GM12878 (cell line): Measurements from ENCODE around the gene ABHD17A. TPM values are rescaled to one million over a fixed set of nuclear protein-coding genes. Genes with fewer than 3 reads are reported as not detected.

Source experiments
- ATAC-seq: fragments of 200-7000 bp; cut with Tn5 transposase; 3 replicates; pipeline ENCODE4 v1.9.1; 2020; ENCODE audit warnings: mild to moderate bottlenecking, moderate library complexity
- BruUV-seq: library from RNA; stranded (reverse); fragments of 400-500 nt; replicated peaks from 2 replicates; lab custom pipeline; 2021; lab: Mats Ljungman, UMichigan
- CTCF ChIA-PET: fragments of 300-600 bp; sonication (Branson Sonifier 250); formaldehyde crosslinking; extraction: SDS; loops from one replicate; lab custom pipeline; 2021; ENCODE audit warnings: inconsistent platforms; lab: Yijun Ruan, JAX
- POLR2A ChIA-PET: fragments of 350-600 bp; formaldehyde crosslinking; extraction: SDS; loops from one replicate; lab custom pipeline; 2021; ENCODE audit warnings: inconsistent platforms; lab: Charles Lee
- RAD21 ChIA-PET: fragments of 300-600 bp; sonication (Branson Sonifier 250); formaldehyde crosslinking; loops from one replicate; lab custom pipeline; 2023; ENCODE audit warnings: antibody characterized with exemption; ENCODE audit not compliant: unreplicated experiment; lab: Charles Lee
- SMC1A ChIA-PET: fragments of 300-600 bp; sonication (Branson Sonifier 250); formaldehyde crosslinking; loops from one replicate; lab custom pipeline; 2023; ENCODE audit not compliant: unreplicated experiment, uncharacterized antibody; lab: Charles Lee
- DNase-seq: peaks from one replicate; pipeline ENCODE4 v3.0.0-alpha.2; 2011; ENCODE audit warnings: low read depth, low spot score
- FAIRE-seq: peaks from 3 replicates; lab custom pipeline; 2011; peaks lifted over from hg19 to GRCh38; lab: Jason Lieb, UNC
- H2AFZ ChIP-seq: 2 replicates; pipeline ENCODE4 v1.6.0; 2011; ENCODE audit warnings: low read depth, low read length, control low read depth; ENCODE audit not compliant: control insufficient read depth
- H3K27ac ChIP-seq: 2 replicates; pipeline ENCODE4 v1.5.1; 2011; ENCODE audit warnings: control low read depth; ENCODE audit not compliant: control insufficient read depth, insufficient read depth
- H3K27me3 ChIP-seq, 2 experiments: replicated peaks in 1 of 2; 2 replicates each; pipeline versions ENCODE4 v1.6.0 to v1.6.1; 2011; ENCODE audit warnings: low read length in 1 of 2; ENCODE audit not compliant: control insufficient read depth in 2 of 2, insufficient read depth in 2 of 2
- H3K36me3 ChIP-seq, 2 experiments: 2 replicates each; pipeline ENCODE4 v1.5.1; 2011; ENCODE audit warnings: low read length in 1 of 2; ENCODE audit not compliant: control insufficient read depth in 2 of 2, insufficient read depth in 2 of 2
- H3K4me1 ChIP-seq: 2 replicates; pipeline ENCODE4 v1.6.1; 2011; ENCODE audit warnings: mild to moderate bottlenecking, low read length, moderate library complexity, mixed read lengths; ENCODE audit not compliant: control insufficient read depth, insufficient read depth
- H3K4me2 ChIP-seq: 2 replicates; pipeline ENCODE4 v1.6.0; 2011; ENCODE audit warnings: control low read depth; ENCODE audit not compliant: control insufficient read depth, insufficient read depth
- H3K4me3 ChIP-seq: fragments of 200-600 bp; sonication (generic); 2 replicates; pipeline ENCODE4 v1.5.1; 2016
- H3K79me2 ChIP-seq: 2 replicates; pipeline ENCODE4 v1.6.0; 2011; ENCODE audit warnings: low read length; ENCODE audit not compliant: control insufficient read depth, insufficient read depth
- H3K9ac ChIP-seq: 2 replicates; pipeline ENCODE4 v1.8.0; 2011; ENCODE audit warnings: low read length, control low read depth, mixed read lengths; ENCODE audit not compliant: control insufficient read depth, insufficient read depth
- H3K9me3 ChIP-seq: replicated peaks from 3 replicates; pipeline ENCODE4 v1.5.1; 2011; ENCODE audit warnings: mild to moderate bottlenecking, low read length; ENCODE audit not compliant: control insufficient read depth, insufficient read depth
- H4K20me1 ChIP-seq: 2 replicates; pipeline ENCODE4 v1.6.0; 2011; ENCODE audit not compliant: control insufficient read depth, insufficient read depth
- ATF3 ChIP-seq: IDR thresholded peaks from 2 replicates; pipeline ENCODE4 v1.6.1; 2011; ENCODE audit warnings: low read depth, mild to moderate bottlenecking, low read length, moderate library complexity, borderline replicate concordance; ENCODE audit errors: extremely low read depth
- EGR1 ChIP-seq, 2 experiments: IDR thresholded peaks; 1 replicate in 1 of 2; 2 replicates in 1 of 2; pipeline ENCODE4 v1.6.1; 2011 to 2012; ENCODE audit warnings: low read depth in 2 of 2, low read length in 2 of 2, borderline replicate concordance in 1 of 2, mild to moderate bottlenecking in 1 of 2, moderate library complexity in 1 of 2
- EP300 ChIP-seq, 2 experiments: fragments of 150-350 bp in 1 of 2; IDR thresholded peaks; 2 replicates each; pipeline ENCODE4 v1.6.1; 2011 to 2012; ENCODE audit warnings: low read depth in 2 of 2, low read length in 2 of 2, borderline replicate concordance in 1 of 2, improper control_type of control experiment in 1 of 2, inconsistent platforms in 1 of 2; ENCODE audit not compliant: control insufficient read depth in 1 of 2
- HCFC1 ChIP-seq: fragments of 150-350 bp; IDR thresholded peaks from 2 replicates; pipeline ENCODE4 v1.6.1; 2014; ENCODE audit warnings: low read length
- HDGF ChIP-seq: fragments of 450-650 bp; IDR thresholded peaks from 2 replicates; pipeline ENCODE4 v1.6.1; 2016; ENCODE audit warnings: antibody characterized with exemption
- KLF5 ChIP-seq: fragments of 450-650 bp; IDR thresholded peaks from 2 replicates; pipeline ENCODE4 v1.6.1; 2014; ENCODE audit warnings: mild to moderate bottlenecking; ENCODE audit not compliant: partially characterized antibody
- MYB ChIP-seq: fragments of 150-350 bp; IDR thresholded peaks from 2 replicates; pipeline ENCODE4 v1.6.1; 2014; ENCODE audit warnings: mild to moderate bottlenecking, low read depth, low read length, borderline replicate concordance
- NBN ChIP-seq: fragments of 450-650 bp; IDR thresholded peaks from 2 replicates; pipeline ENCODE4 v1.6.1; 2016
- PBX3 ChIP-seq: IDR thresholded peaks from 2 replicates; pipeline ENCODE4 v1.6.1; 2011; ENCODE audit warnings: mild to moderate bottlenecking, low read depth, low read length, moderate library complexity; ENCODE audit not compliant: insufficient replicate concordance
- RB1 ChIP-seq: fragments of 450-650 bp; formaldehyde crosslinking; IDR thresholded peaks from 2 replicates; pipeline ENCODE4 v1.6.1; 2017; ENCODE audit warnings: mild to moderate bottlenecking, borderline replicate concordance
- SIX5 ChIP-seq: IDR thresholded peaks from 2 replicates; pipeline ENCODE4 v1.6.1; 2011; ENCODE audit warnings: mild to moderate bottlenecking, low read depth, low read length, moderate library complexity; ENCODE audit not compliant: severe bottlenecking
- SP1 ChIP-seq: IDR thresholded peaks from one replicate; pipeline ENCODE4 v1.6.1; 2011; ENCODE audit warnings: low read depth, low read length
- STAT1 ChIP-seq: fragments of 450-650 bp; conservative IDR thresholded peaks from 2 replicates; pipeline ENCODE4 v1.6.1; 2014; ENCODE audit warnings: antibody characterized with exemption, mild to moderate bottlenecking
- TCF12 ChIP-seq: IDR thresholded peaks from 2 replicates; pipeline ENCODE4 v1.6.1; 2011; ENCODE audit warnings: low read depth, mild to moderate bottlenecking, low read length
- TCF3 ChIP-seq: IDR thresholded peaks from 2 replicates; pipeline ENCODE4 v1.6.1; 2012; ENCODE audit warnings: low read depth, mild to moderate bottlenecking, low read length, borderline replicate concordance; ENCODE audit not compliant: insufficient read depth
- USF1 ChIP-seq: IDR thresholded peaks from 2 replicates; pipeline ENCODE4 v1.6.1; 2011; ENCODE audit warnings: borderline replicate concordance, low read depth, mild to moderate bottlenecking, moderate library complexity, mixed read lengths, low read length; ENCODE audit not compliant: insufficient read depth; ENCODE audit errors: extremely low read length
- ZNF207 ChIP-seq: fragments of 450-650 bp; IDR thresholded peaks from 2 replicates; pipeline ENCODE4 v1.6.1; 2014; ENCODE audit warnings: antibody characterized with exemption, mild to moderate bottlenecking, borderline replicate concordance
- WGBS: methylation state at CpG from one replicate; pipeline ENCODE4 v1.1.6; 2016; ENCODE audit warnings: low lambda C conversion rate; ENCODE audit not compliant: insufficient replicate concordance, insufficient coverage; ENCODE audit errors: missing lambda C conversion rate; 5-methylcytosine and 5-hydroxymethylcytosine counted together
- in situ Hi-C: fragments of 300-500 bp; cut with MboI; formaldehyde crosslinking; loops from 9 replicates; pipeline ENCODE4 v1.14.3; 2018; ENCODE audit warnings: mixed read lengths
- intact Hi-C: fragments of 100-400 bp; cut with micrococcal nuclease; formaldehyde crosslinking; loops from one replicate; pipeline ENCODE4 v1.14.2; 2022; ENCODE audit not compliant: unreplicated experiment
- polyA plus RNA-seq, 11 experiments: library from polyadenylated mRNA; depleted of rRNA in 4 of 11; unstranded in 6 of 11; stranded (reverse) in 5 of 11; fragments of >200 nt; fragmentation: Nextera tagmentation in 4 of 11; fragmentation: Illumina TruSeq in 1 of 11; extraction: Ambion mirVana in 4 of 11; extraction: Trizol in 1 of 11; gene quantifications; 1 replicate in 1 of 11; 2 replicates in 10 of 11; pipeline versions ENCODE4 v1.2.1 to v1.2.3, GENCODE V29; 2011 to 2016; ENCODE audit warnings: inconsistent platforms in 2 of 11, missing spikeins in 2 of 11, low read depth in 1 of 11
- total RNA-seq, 4 experiments: library from RNA; depleted of rRNA in 3 of 4; stranded (reverse); fragments of >200 nt in 3 of 4; fragmentation: Illumina TruSeq in 1 of 4; extraction: Trizol in 1 of 4; gene quantifications; 2 replicates each; pipeline versions ENCODE4 v1.2.1 to v1.2.3, GENCODE V29; 2013 to 2021

Gene ABHD17A
- total and polyA plus RNA-seq, 10 of the 15 experiments (the other 5 are each of a cell fraction or from before 2014, with no cell fraction given): 0.13 to 126 (median 28.8) TPM; not detected in 1

GRCh38 chr19:1863638-1864479 lies 21.4 kb downstream of the ABHD17A start:
- RAD21 ChIA-PET: interaction anchor here (0.6 to 1.5 kb wide), 14 partner anchors 11 to 288 kb away, joined by 3 to 16 read pairs (median 4); partner anchors contain the start of gene AP3D1
- Histone ChIP-seq H2AFZ (peak overlapping the region; percentile 77), H3K9me3 (no peaks in the 10 kb centered on the region)
- no peak for TF ChIP-seq EP300 (IDR thresholded peaks at IDR 0.05; ENCODE audit: borderline replicate concordance in 1 of 2, control insufficient read depth in 1 of 2, low read depth in 2 of 2, low read length in 2 of 2)
- TF ChIP-seq EGR1 (IDR thresholded peaks at IDR 0.05; ENCODE audit: borderline replicate concordance in 1 of 2, low read depth in 2 of 2, low read length in 2 of 2): peak in 1 of 2 experiments; percentile 95; a peak in 2 of 3 replicates
- 0 out of 2 replicates have a peak, but pooled peaks have one; percentile 60 for TF ChIP-seq HDGF
- TF ChIP-seq NBN: peak; percentile 64
- peak; percentile 64; the same call in 1 of the 2 replicates for TF ChIP-seq TCF12
- no peak for TF ChIP-seq MYB
- peak; percentile 41 for TF ChIP-seq KLF5
- peak; percentile 49; the same call in 1 of the 2 replicates for TF ChIP-seq RB1
- peak; percentile 67 for TF ChIP-seq SP1
- TF ChIP-seq SIX5: peak; percentile 4
- peak; percentile 32; the same call in 1 of the 2 replicates for TF ChIP-seq ZNF207
- TF ChIP-seq TCF3: 0 out of 2 replicates have a peak, but pooled peaks have one; percentile 26
- TF ChIP-seq PBX3: no peak
- no peak for TF ChIP-seq STAT1
- TF ChIP-seq HCFC1: 0 out of 2 replicates have a peak, but pooled peaks have one; percentile 23
- TF ChIP-seq ATF3: peak; percentile 55; the same call in 1 of the 2 replicates
- TF ChIP-seq USF1: peak; percentile 92

More at GRCh38 chr19:1863638-1864479, 21.4 kb downstream of the ABHD17A start:
- no TSS peak for BruUV-seq
- H3K27ac ChIP-seq: peak overlapping the region; percentile 95
- H3K4me2 ChIP-seq: peak overlapping the region; percentile 81
- peaks cover 8% of the 10 kb centered on the region for H3K4me1 ChIP-seq
- ATAC-seq (peak; percentile 78), FAIRE-seq (peak; percentile 79), DNase-seq (peak; percentile 45)
- intact Hi-C loops: loop anchor here (1.0 to 2.0 kb wide), 2 partner anchors 41 to 65 kb away; partner anchors contain the start of genes ADAT3 and SCAMP4
- SMC1A ChIA-PET: interaction anchor here (1.0 to 2.5 kb wide), 3 partner anchors 11 to 40 kb away, joined by 4 to 9 read pairs (median 6); no protein-coding TSS in a partner anchor
- no peaks in the 10 kb centered on the region for H3K27me3 ChIP-seq
- in situ Hi-C loops: loop anchor here (25.0 kb wide), 1 partner anchor 1498 kb away; the partner anchor contains the start of gene NFIC
- H3K79me2 ChIP-seq: peaks cover 45% of the 10 kb centered on the region
- H4K20me1 ChIP-seq: peaks cover 7% of the 10 kb centered on the region; the same call in 1 of the 2 replicates
- no peaks in the 10 kb centered on the region for H3K36me3 ChIP-seq
- CTCF ChIA-PET: interaction anchor here (0.7 to 1.6 kb wide), 13 partner anchors 12 to 220 kb away, joined by 3 to 19 read pairs (median 4); partner anchors contain the start of genes ABHD17A and REXO1
- WGBS: under 1% methylated on average over 30 of the region's 115 CpGs
- peak overlapping the region; percentile 93 for H3K4me3 ChIP-seq
- POLR2A ChIA-PET: interaction anchor here (0.6 to 2.0 kb wide), 9 partner anchors 11 to 407 kb away, joined by 3 to 11 read pairs (median 4); partner anchors contain the start of genes ABHD17A and MOB3A
- H3K9ac ChIP-seq: peak overlapping the region; percentile 96
